Spleen (tissue), 7 donors: ENCODE results near the gene PPP1R16B.

Source experiments
- CTCF ChIP-seq, 11 experiments: fragments of 200-600 bp in 7 of 11; fragments of 450-650 bp in 4 of 11; sonication (generic) in 4 of 11; IDR thresholded peaks in 8 of 11; conservative IDR thresholded peaks in 3 of 11; 1 replicate in 7 of 11; 2 replicates in 4 of 11; pipeline versions ENCODE4 v1.4.0 to v1.8.0; 2016 to 2021; ENCODE audit warnings: antibody characterized with exemption in 11 of 11, inconsistent platforms in 4 of 11, mild to moderate bottlenecking in 1 of 11
- POLR2AphosphoS5 ChIP-seq, 3 donors: sonication (generic); formaldehyde crosslinking; IDR thresholded peaks; one replicate each; pipeline ENCODE4 v1.5.1; 2017; ENCODE audit warnings: antibody characterized with exemption in 3 of 3
- donor health status: DM: no; HTN: no; CAD: no; lungs with moderate emphysema.
- donor health status: DM: no; HTN: no; CAD: no.
- donor health status: DM: no; HTN: no; CAD: no.

GRCh38 chr20:38930242-38930569, 124.7 kb downstream of the PPP1R16B start:
- TF ChIP-seq POLR2AphosphoS5 (IDR thresholded peaks at IDR 0.05), result no peak
- TF ChIP-seq CTCF (IDR thresholded peaks at IDR 0.05 in 8 of 11, conservative IDR thresholded peaks at IDR 0.05 in 3 of 11), result no peak
